Tibial artery (tissue), 4 donors: ENCODE data around the gene ARHGAP29.

Source experiments
- DNase-seq, 2 donors: peaks; one replicate each; pipeline ENCODE4 v3.0.0-alpha.2; 2019
- H3K27ac ChIP-seq, 2 donors: fragments of 200-600 bp; sonication (generic) in 1 of 2; 1 replicate in 1 of 2; 2 replicates in 1 of 2; pipeline ENCODE4 v1.5.1; 2018 to 2019; ENCODE audit warnings: mild to moderate bottlenecking in 1 of 2
- H3K27me3 ChIP-seq, 2 donors: fragments of 200-600 bp; sonication (generic) in 1 of 2; one replicate each; pipeline versions ENCODE4 v1.5.1 to v1.6.0; 2016 to 2019
- H3K36me3 ChIP-seq, 3 donors: fragments of 200-600 bp; sonication (generic) in 2 of 3; one replicate each; pipeline ENCODE4 v1.5.1; 2016 to 2019; ENCODE audit warnings: mild to moderate bottlenecking in 2 of 3
- H3K4me1 ChIP-seq, 4 donors: fragments of 200-600 bp; sonication (generic) in 2 of 4; 1 replicate in 3 of 4; 2 replicates in 1 of 4; pipeline ENCODE4 v1.5.1; 2016 to 2019
- H3K4me3 ChIP-seq, 2 donors: fragments of 200-600 bp; sonication (generic) in 1 of 2; 1 replicate in 1 of 2; 2 replicates in 1 of 2; pipeline ENCODE4 v1.5.1; 2018 to 2019; ENCODE audit warnings: mild to moderate bottlenecking in 2 of 2
- H3K9me3 ChIP-seq, 3 donors: fragments of 200-600 bp; sonication (generic) in 1 of 3; one replicate each; pipeline ENCODE4 v1.5.1; 2016 to 2019
- intact Hi-C: fragments of 100-400 bp; cut with DNase I; formaldehyde crosslinking; loops from one replicate; pipeline ENCODE4 v1.15.0; 2023; ENCODE audit warnings: low total_unique reads
- TF ChIP-seq, protein P1 (sequence below), 2 experiments: fragments of 200-600 bp in 1 of 2; fragments of 450-650 bp in 1 of 2; IDR thresholded peaks; one replicate each; pipeline ENCODE4 v1.5.1; 2017 to 2019; ENCODE audit warnings: antibody characterized with exemption in 2 of 2, mild to moderate bottlenecking in 1 of 2, moderate library complexity in 1 of 2

Gene ARHGAP29

DNA sequence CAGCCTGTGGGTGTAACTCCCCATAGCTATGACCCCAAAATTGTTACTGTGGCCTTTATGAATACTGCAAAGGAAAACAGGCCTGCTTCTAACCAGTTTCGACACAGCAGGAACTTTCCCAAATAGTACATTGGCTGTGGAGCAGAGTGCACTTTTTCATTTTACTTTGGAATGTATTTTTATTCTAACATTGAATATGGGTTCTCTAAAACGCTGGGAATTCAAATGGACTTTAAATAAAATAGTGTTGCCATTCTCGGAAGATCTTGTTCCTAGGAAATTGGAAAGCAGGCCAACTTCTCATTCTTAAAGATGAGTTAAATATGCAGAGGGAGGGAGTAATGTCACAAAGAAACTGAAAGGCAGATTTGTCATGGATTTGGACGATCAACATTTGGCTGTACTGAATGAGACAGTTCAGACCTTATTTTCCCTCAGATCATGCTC lies 39.6 kb upstream of the ARHGAP29 start:
- peak in 1 of 2 donors; percentile 24 for DNase-seq

DNA sequence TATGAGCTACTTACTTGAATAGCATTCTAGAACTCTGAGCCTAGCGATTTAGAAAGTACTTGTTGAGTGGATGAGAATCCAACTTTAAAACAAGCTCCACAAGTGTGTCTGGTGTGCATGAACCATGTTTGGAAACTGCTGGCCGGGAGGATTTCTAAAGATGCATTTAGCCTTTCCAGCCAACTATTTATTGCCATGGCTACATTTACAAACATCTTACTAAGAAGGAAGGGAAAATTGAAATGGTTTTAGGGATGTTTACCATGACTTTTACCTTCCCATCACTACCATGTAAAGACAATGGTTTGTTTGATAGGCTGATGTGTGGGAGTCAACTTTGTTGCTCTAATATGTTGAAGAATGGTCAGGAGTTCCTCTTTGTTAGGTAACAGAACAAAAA lies 37.7 kb upstream of the ARHGAP29 start:
- no peak for DNase-seq
- no peak overlapping the region for H3K4me3 ChIP-seq
- TF ChIP-seq, protein P1, sequence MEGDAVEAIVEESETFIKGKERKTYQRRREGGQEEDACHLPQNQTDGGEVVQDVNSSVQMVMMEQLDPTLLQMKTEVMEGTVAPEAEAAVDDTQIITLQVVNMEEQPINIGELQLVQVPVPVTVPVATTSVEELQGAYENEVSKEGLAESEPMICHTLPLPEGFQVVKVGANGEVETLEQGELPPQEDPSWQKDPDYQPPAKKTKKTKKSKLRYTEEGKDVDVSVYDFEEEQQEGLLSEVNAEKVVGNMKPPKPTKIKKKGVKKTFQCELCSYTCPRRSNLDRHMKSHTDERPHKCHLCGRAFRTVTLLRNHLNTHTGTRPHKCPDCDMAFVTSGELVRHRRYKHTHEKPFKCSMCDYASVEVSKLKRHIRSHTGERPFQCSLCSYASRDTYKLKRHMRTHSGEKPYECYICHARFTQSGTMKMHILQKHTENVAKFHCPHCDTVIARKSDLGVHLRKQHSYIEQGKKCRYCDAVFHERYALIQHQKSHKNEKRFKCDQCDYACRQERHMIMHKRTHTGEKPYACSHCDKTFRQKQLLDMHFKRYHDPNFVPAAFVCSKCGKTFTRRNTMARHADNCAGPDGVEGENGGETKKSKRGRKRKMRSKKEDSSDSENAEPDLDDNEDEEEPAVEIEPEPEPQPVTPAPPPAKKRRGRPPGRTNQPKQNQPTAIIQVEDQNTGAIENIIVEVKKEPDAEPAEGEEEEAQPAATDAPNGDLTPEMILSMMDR (IDR thresholded peaks at IDR 0.05), result no peak
- no peaks in the 10 kb centered on the region for H3K27me3 ChIP-seq
- H3K27ac ChIP-seq, result peak overlapping the region; percentile 68 to 78
- peaks cover 0 to 37% (median 16%) of the 10 kb centered on the region in 4 donors for H3K4me1 ChIP-seq
- no peaks in the 10 kb centered on the region for H3K36me3 ChIP-seq
- H3K9me3 ChIP-seq, result no peaks in the 10 kb centered on the region
- intact Hi-C loops, result no loop called here

More for the DNA sequence above, 39.6 kb upstream of the ARHGAP29 start:
- H3K27ac ChIP-seq, result peak overlapping the region; percentile 68 to 78
- no peaks in the 10 kb centered on the region for H3K9me3 ChIP-seq
- TF ChIP-seq, protein P1 (IDR thresholded peaks at IDR 0.05), result no peak
- peaks cover 0 to 42% (median 16%) of the 10 kb centered on the region in 4 donors for H3K4me1 ChIP-seq
- no peaks in the 10 kb centered on the region for H3K27me3 ChIP-seq
- intact Hi-C loops, result no loop called here
- peak overlapping the region in 1 of 2 donors; percentile 13 for H3K4me3 ChIP-seq
- H3K36me3 ChIP-seq, result no peaks in the 10 kb centered on the region

DNA sequence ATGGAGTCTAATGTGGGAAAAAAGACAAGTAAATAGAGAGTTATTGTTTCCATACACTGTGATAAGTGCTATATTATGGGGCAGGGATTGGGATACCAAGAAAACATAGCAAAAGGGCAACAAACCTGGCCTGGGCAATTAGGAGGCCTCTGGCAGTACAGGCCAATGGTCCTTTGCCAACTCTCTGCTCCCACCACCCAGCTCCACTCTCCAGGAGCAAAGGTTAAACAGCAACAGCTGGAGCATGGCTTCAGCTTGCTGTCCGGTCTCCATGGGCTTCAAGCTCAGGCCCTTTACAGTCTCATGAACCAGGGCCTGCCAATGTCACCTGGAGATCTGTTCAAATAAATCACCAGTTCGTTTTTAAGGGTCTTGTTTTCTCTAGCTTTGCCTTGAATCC lies 37.2 kb upstream of the ARHGAP29 start:
- DNase-seq, result no peak
- Histone ChIP-seq H3K27ac (peak overlapping the region; percentile 68 to 78), H3K36me3 (no peaks in the 10 kb centered on the region), H3K4me3 (no peak overlapping the region), H3K9me3 (no peaks in the 10 kb centered on the region), H3K4me1 (peaks cover 0 to 37% (median 16%) of the 10 kb centered on the region in 4 donors), H3K27me3 (no peaks in the 10 kb centered on the region)
- intact Hi-C loops, result no loop called here
- TF ChIP-seq, protein P1 (IDR thresholded peaks at IDR 0.05), result no peak

DNA sequence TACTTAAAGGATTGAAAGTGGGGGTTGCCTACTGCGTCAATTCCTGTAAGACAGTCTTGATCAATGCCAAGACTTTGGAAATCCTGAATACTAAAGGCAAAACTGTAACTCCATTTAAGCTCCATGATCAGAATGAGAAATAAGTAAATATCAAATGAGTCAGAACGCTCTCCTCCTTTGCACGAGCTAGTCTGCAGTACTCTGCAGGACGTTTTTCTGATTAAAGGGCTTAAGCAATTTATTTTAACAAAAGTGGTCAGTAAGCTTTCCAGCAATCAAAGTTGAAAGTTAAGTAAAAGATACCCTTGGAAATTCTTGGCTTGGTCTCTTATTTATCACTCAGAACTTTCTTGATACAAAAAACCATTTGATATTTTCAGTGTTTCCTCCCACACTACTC lies 35.7 kb upstream of the ARHGAP29 start:
- intact Hi-C loops, result no loop called here

DNA sequence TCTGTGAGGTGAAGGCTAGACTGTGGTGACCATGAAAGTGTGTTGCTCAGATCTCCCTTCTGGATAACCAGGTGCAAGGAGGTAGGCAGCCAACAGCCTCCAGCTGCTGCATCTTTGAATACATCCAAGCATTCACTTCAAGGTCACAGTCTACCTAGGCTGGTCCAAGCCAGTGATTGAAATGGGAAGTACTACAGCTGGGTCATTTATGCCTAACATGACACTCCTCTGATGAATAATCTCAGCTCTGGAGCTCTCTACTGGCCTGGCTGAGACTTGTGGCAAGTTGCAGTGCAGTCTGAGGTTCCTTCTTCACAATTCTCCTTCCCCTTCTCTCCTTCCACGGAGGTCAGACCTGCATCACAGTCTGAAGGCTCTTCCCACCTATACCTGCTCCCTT lies 35.0 kb upstream of the ARHGAP29 start:
- Histone ChIP-seq H3K4me1 (peaks cover 0 to 28% (median 16%) of the 10 kb centered on the region in 4 donors), H3K27ac (no peak overlapping the region), H3K27me3 (no peaks in the 10 kb centered on the region), H3K4me3 (no peak overlapping the region), H3K9me3 (no peaks in the 10 kb centered on the region), H3K36me3 (no peaks in the 10 kb centered on the region)
- TF ChIP-seq, protein P1 (IDR thresholded peaks at IDR 0.05), result no peak
- no peak for DNase-seq
- intact Hi-C loops, result no loop called here

More for the DNA sequence above, 35.7 kb upstream of the ARHGAP29 start:
- H3K4me1 ChIP-seq, result peaks cover 0 to 36% (median 16%) of the 10 kb centered on the region in 4 donors
- no peaks in the 10 kb centered on the region for H3K36me3 ChIP-seq
- H3K27me3 ChIP-seq, result no peaks in the 10 kb centered on the region
- TF ChIP-seq, protein P1 (IDR thresholded peaks at IDR 0.05), result no peak
- no peaks in the 10 kb centered on the region for H3K9me3 ChIP-seq
- no peak for DNase-seq
- H3K4me3 ChIP-seq, result no peak overlapping the region
- no peak overlapping the region for H3K27ac ChIP-seq

DNA sequence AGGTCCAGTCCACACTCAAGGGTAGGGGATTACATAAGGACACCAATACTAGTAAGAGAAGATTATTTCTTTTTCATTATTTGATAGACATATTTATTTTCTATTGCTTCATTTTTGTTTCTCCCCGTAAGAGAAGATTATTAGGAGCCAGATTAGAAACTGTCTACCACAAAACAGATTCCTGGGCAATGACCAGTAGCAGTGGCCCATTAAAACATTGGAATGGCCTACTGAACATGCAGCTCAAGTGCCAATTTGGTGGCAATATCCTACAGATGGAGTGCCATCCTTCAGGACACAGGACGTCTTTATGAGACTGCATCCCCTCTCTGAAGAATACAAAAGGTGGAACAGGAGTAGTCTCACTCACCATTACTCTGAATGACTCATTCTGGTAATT lies 34.0 kb upstream of the ARHGAP29 start:
- H3K4me1 ChIP-seq, result peaks cover 0 to 21% (median 14%) of the 10 kb centered on the region in 4 donors
- no peak overlapping the region for H3K27ac ChIP-seq
- DNase-seq, result no peak
- intact Hi-C loops, result no loop called here
- no peaks in the 10 kb centered on the region for H3K27me3 ChIP-seq
- H3K36me3 ChIP-seq, result no peaks in the 10 kb centered on the region
- H3K9me3 ChIP-seq, result no peaks in the 10 kb centered on the region
- TF ChIP-seq, protein P1 (IDR thresholded peaks at IDR 0.05), result no peak
- no peak overlapping the region for H3K4me3 ChIP-seq
